PC-9 (cell line): ENCODE results near the gene CHST15. TPM values are rescaled to one million over a fixed set of nuclear protein-coding genes. Genes with fewer than 3 reads are reported as not detected.

Experiments used
- BruUV-seq: library from RNA; stranded (reverse); fragments of 400-500 nt; replicated peaks from 2 replicates; lab custom pipeline; 2021; lab: Mats Ljungman, UMichigan
- CTCF ChIA-PET: fragments of 300-600 bp; sonication (Branson Sonifier 250); formaldehyde crosslinking; loops from one replicate; lab custom pipeline; 2022; ENCODE audit warnings: antibody characterized with exemption; lab: Charles Lee
- POLR2A ChIA-PET: fragments of 300-600 bp; sonication (Branson Sonifier 250); formaldehyde crosslinking; loops from one replicate; lab custom pipeline; 2022; ENCODE audit warnings: antibody characterized with exemption; ENCODE audit not compliant: unreplicated experiment; lab: Charles Lee
- DNase-seq, 2 experiments: peaks; one replicate each; pipeline versions ENCODE4 v3.0.0 to v3.0.0-alpha.2; 2015 to 2022; ENCODE audit warnings: mixed read lengths in 1 of 2
- H2AFZ ChIP-seq: fragments of 200-600 bp; sonication (generic); 2 replicates; pipeline ENCODE4 v1.8.1; 2017; ENCODE audit warnings: antibody characterized with exemption
- H3F3A ChIP-seq: fragments of 200-600 bp; sonication (generic); 2 replicates; pipeline ENCODE4 v1.8.1; 2017; ENCODE audit warnings: antibody characterized with exemption, mild to moderate bottlenecking, low read depth; ENCODE audit not compliant: insufficient read depth
- H3K27ac ChIP-seq: fragments of 200-600 bp; sonication (generic); 2 replicates; pipeline ENCODE4 v1.6.1; 2016; ENCODE audit warnings: mixed run types
- H3K27me3 ChIP-seq: fragments of 200-600 bp; sonication (generic); 2 replicates; pipeline ENCODE4 v1.6.1; 2016; ENCODE audit warnings: low read depth, mixed run types; ENCODE audit not compliant: insufficient read depth
- H3K36me3 ChIP-seq: fragments of 200-600 bp; sonication (generic); 2 replicates; pipeline ENCODE4 v1.6.1; 2016; ENCODE audit warnings: low read depth, mixed run types
- H3K4me1 ChIP-seq: fragments of 200-600 bp; sonication (generic); replicated peaks from 2 replicates; pipeline ENCODE4 v1.6.1; 2016; ENCODE audit warnings: mixed run types; ENCODE audit not compliant: insufficient read depth
- H3K4me2 ChIP-seq: fragments of 200-600 bp; sonication (generic); 2 replicates; pipeline ENCODE4 v1.6.1; 2017; ENCODE audit warnings: mixed run types
- H3K4me3 ChIP-seq: fragments of 200-600 bp; sonication (generic); 2 replicates; pipeline ENCODE4 v1.6.1; 2016; ENCODE audit warnings: mixed run types
- H3K79me2 ChIP-seq: fragments of 200-600 bp; sonication (generic); 2 replicates; pipeline ENCODE4 v1.6.1; 2017; ENCODE audit warnings: low read depth, mixed run types
- H3K9me2 ChIP-seq: fragments of 200-600 bp; sonication (generic); 2 replicates; pipeline ENCODE4 v1.8.1; 2017; ENCODE audit warnings: mild to moderate bottlenecking; ENCODE audit not compliant: insufficient read depth
- H3K9me3 ChIP-seq: fragments of 200-600 bp; sonication (generic); 2 replicates; pipeline ENCODE4 v1.8.1; 2016; ENCODE audit warnings: low read depth; ENCODE audit not compliant: insufficient read depth
- H4K20me1 ChIP-seq: fragments of 200-600 bp; sonication (generic); 2 replicates; pipeline ENCODE4 v1.8.1; 2017; ENCODE audit not compliant: insufficient read depth
- CTCF ChIP-seq: fragments of 200-600 bp; sonication (generic); conservative IDR thresholded peaks from 2 replicates; pipeline ENCODE4 v1.6.1; 2017; ENCODE audit warnings: mixed run types, antibody characterized with exemption, mild to moderate bottlenecking, moderate library complexity
- EZH2 ChIP-seq: fragments of 200-600 bp; sonication (generic); IDR thresholded peaks from 2 replicates; pipeline ENCODE4 v1.8.0; 2017; ENCODE audit warnings: antibody characterized with exemption, low read depth
- intact Hi-C: fragments of 100-400 bp; cut with micrococcal nuclease; formaldehyde crosslinking; loops from one replicate; pipeline ENCODE4 v1.10.0; 2022; ENCODE audit not compliant: unreplicated experiment
- total RNA-seq: library from RNA; stranded (reverse); gene quantifications from 2 replicates; pipeline ENCODE4 v1.2.3, GENCODE V29; 2021

The CHST15 gene
- total RNA-seq, 1 experiment from 2014 or later: 24.6 TPM

GRCh38 chr10:124007773-124008145 is 85.6 kb downstream of the CHST15 start:
- intact Hi-C loops: no loop called here
- ChIA-PET CTCF (no interaction called here), POLR2A (no interaction called here)
- H3K9me2 ChIP-seq: no peaks in the 10 kb centered on the region
- no TSS peak for BruUV-seq
- no peaks in the 10 kb centered on the region for H3K9me3 ChIP-seq
- no peak overlapping the region for H3K4me3 ChIP-seq
- no peaks in the 10 kb centered on the region for H3K27me3 ChIP-seq
- H3F3A ChIP-seq: no peaks in the 10 kb centered on the region
- no peaks in the 10 kb centered on the region for H3K79me2 ChIP-seq
- H3K27ac ChIP-seq: no peak overlapping the region
- H3K4me1 ChIP-seq: no peaks in the 10 kb centered on the region
- no peak for DNase-seq
- H3K4me2 ChIP-seq: no peak overlapping the region
- no peak for TF ChIP-seq CTCF
- TF ChIP-seq EZH2: no peak
- H3K36me3 ChIP-seq: 0 out of 2 replicates have a peak, but pooled peaks cover 3% of the 10 kb centered on the region
- no peaks in the 10 kb centered on the region for H4K20me1 ChIP-seq
- no peak overlapping the region for H2AFZ ChIP-seq

DNA sequence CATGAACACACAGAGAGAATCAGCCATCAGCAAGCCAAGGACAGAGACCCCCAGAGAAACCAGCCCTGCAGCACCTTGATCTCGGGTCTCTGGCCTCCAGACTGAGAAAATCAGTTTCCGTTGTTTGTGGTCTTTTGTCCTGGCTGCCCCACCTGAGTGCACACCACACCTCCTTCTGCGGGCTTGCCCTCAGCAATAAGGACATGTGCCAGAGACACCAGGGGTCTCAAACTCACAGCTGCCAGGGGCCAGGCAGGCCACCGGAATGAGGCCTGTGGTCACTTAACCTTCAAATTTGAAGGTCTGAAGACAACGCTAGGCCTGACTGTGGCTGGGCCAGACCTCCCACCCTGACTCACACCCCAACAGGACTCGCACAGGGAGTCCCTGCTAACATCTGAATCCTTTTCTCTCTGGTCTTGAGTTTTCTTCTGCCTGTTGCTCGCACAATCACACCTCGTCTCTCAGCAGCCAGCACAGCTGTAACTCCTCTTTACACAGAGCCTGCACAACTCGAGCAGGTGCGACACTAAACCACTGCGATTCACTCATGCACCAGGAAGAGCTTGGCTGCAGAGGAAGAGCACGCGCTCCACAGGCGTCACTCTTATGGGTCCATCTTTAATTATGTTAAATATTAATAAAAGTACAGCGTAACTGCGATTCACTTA is 86.2 kb downstream of the CHST15 start:
- no peak overlapping the region for H2AFZ ChIP-seq
- no peak overlapping the region for H3K27ac ChIP-seq
- no peaks in the 10 kb centered on the region for H3K9me3 ChIP-seq
- no peaks in the 10 kb centered on the region for H3K4me1 ChIP-seq
- H3K4me2 ChIP-seq: no peak overlapping the region
- H4K20me1 ChIP-seq: no peaks in the 10 kb centered on the region
- intact Hi-C loops: no loop called here
- BruUV-seq: no TSS peak
- H3K79me2 ChIP-seq: no peaks in the 10 kb centered on the region
- H3K4me3 ChIP-seq: no peak overlapping the region
- ChIA-PET CTCF (no interaction called here), POLR2A (no interaction called here)
- TF ChIP-seq EZH2 (no peak), CTCF (no peak)
- no peaks in the 10 kb centered on the region for H3F3A ChIP-seq
- DNase-seq: no peak
- no peaks in the 10 kb centered on the region for H3K27me3 ChIP-seq
- H3K9me2 ChIP-seq: no peaks in the 10 kb centered on the region
- 0 out of 2 replicates have a peak, but pooled peaks cover 3% of the 10 kb centered on the region for H3K36me3 ChIP-seq

GRCh38 chr10:124006526-124006925 is 86.9 kb downstream of the CHST15 start:
- no peaks in the 10 kb centered on the region for H3K79me2 ChIP-seq
- no peaks in the 10 kb centered on the region for H4K20me1 ChIP-seq
- H3K9me3 ChIP-seq: no peaks in the 10 kb centered on the region
- DNase-seq: no peak
- TF ChIP-seq CTCF: no peak
- no peak for TF ChIP-seq EZH2
- 0 out of 2 replicates have a peak, but pooled peaks cover 1% of the 10 kb centered on the region for H3K4me1 ChIP-seq
- no TSS peak for BruUV-seq
- H3K4me2 ChIP-seq: no peak overlapping the region
- ChIA-PET POLR2A (no interaction called here), CTCF (no interaction called here)
- no peaks in the 10 kb centered on the region for H3F3A ChIP-seq
- H3K27me3 ChIP-seq: no peaks in the 10 kb centered on the region
- H3K27ac ChIP-seq: no peak overlapping the region
- no peak overlapping the region for H3K4me3 ChIP-seq
- H2AFZ ChIP-seq: no peak overlapping the region
- H3K36me3 ChIP-seq: 0 out of 2 replicates have a peak, but pooled peaks cover 3% of the 10 kb centered on the region
- H3K9me2 ChIP-seq: no peaks in the 10 kb centered on the region
- intact Hi-C loops: no loop called here
